Prostate gland (tissue), 2 donors: ENCODE data around the gene PRKAG3.

Experiments
- POLR2AphosphoS5 ChIP-seq: sonication (generic); formaldehyde crosslinking; IDR thresholded peaks from one replicate; pipeline ENCODE4 v1.6.1; 2017; ENCODE audit warnings: antibody characterized with exemption
- TF ChIP-seq, protein P1 (sequence below), 4 experiments: fragments of 200-600 bp in 2 of 4; fragments of 450-650 bp in 2 of 4; sonication (generic) in 2 of 4; IDR thresholded peaks; 1 replicate in 3 of 4; 2 replicates in 1 of 4; pipeline ENCODE4 v1.5.1; 2016 to 2019; ENCODE audit warnings: antibody characterized with exemption in 4 of 4, mild to moderate bottlenecking in 2 of 4, moderate library complexity in 2 of 4

DNA sequence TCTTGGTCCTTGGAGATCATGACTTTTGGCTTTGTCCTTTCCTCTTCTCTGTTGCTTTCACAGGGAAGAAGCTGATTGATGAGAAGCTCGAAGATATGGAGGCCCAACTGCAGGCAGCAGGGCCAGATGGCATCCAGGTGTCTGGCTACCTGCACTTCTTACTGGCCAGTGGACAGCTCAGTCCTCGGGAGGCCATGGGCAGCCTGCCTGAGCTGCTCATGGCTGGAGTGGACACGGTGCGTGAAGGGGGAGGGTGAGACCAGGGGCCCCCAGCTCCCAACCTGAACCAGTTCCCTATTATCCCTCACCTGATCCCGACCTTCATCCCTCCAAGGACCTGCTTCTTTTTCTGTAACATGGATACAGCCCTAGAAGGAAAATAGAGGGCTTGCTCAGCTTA lies 18.7 kb downstream of the PRKAG3 start:
- TF ChIP-seq, protein P1, sequence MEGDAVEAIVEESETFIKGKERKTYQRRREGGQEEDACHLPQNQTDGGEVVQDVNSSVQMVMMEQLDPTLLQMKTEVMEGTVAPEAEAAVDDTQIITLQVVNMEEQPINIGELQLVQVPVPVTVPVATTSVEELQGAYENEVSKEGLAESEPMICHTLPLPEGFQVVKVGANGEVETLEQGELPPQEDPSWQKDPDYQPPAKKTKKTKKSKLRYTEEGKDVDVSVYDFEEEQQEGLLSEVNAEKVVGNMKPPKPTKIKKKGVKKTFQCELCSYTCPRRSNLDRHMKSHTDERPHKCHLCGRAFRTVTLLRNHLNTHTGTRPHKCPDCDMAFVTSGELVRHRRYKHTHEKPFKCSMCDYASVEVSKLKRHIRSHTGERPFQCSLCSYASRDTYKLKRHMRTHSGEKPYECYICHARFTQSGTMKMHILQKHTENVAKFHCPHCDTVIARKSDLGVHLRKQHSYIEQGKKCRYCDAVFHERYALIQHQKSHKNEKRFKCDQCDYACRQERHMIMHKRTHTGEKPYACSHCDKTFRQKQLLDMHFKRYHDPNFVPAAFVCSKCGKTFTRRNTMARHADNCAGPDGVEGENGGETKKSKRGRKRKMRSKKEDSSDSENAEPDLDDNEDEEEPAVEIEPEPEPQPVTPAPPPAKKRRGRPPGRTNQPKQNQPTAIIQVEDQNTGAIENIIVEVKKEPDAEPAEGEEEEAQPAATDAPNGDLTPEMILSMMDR (IDR thresholded peaks at IDR 0.05), result no peak
- no peak for TF ChIP-seq POLR2AphosphoS5
